ENCODE data around the gene PRSS16.
"Not testable (repeated sequence)": the region's sequence is repeated elsewhere in the genome, so short reads cannot be mapped to it uniquely, and the experiment has no call there.

The PRSS16 gene

GRCh38 chr6:27247133-27247836, at the start of gene PRSS16:
Gene PRSS16 (plus strand): TSS chr6:27247701. CDS start chr6:27247738, 37 bp downstream.
- no peak for DNase-seq

- DNase-seq: no peak
Observed at GRCh38 chr6:27205375-27206278, 41.9 kb upstream of the PRSS16 start.

GRCh38 chr6:27206806-27207205, 40.7 kb upstream of the PRSS16 start:
- no peak for DNase-seq

- DNase-seq: no peak
Observed at GRCh38 chr6:27208042-27208441, 39.5 kb upstream of the PRSS16 start.

GRCh38 chr6:27209196-27209595, 38.3 kb upstream of the PRSS16 start:
- DNase-seq: no peak

- DNase-seq: no peak
Observed at GRCh38 chr6:27209659-27210269, 37.7 kb upstream of the PRSS16 start.

- DNase-seq: not testable (repeated sequence)
Observed at GRCh38 chr6:27213091-27213517, 34.4 kb upstream of the PRSS16 start.

GRCh38 chr6:27213544-27214125, 33.9 kb upstream of the PRSS16 start:
- no peak for DNase-seq

- DNase-seq: no peak
Observed at GRCh38 chr6:27214126-27214601, 33.3 kb upstream of the PRSS16 start.

- DNase-seq: no peak
Observed at GRCh38 chr6:27216874-27217273, 30.6 kb upstream of the PRSS16 start.

- not testable (repeated sequence) for DNase-seq
Observed at GRCh38 chr6:27222971-27223370, 24.5 kb upstream of the PRSS16 start.

GRCh38 chr6:27224729-27225128, 22.8 kb upstream of the PRSS16 start:
- no peak for DNase-seq

GRCh38 chr6:27228963-27229477, 18.5 kb upstream of the PRSS16 start:
- DNase-seq: no peak

GRCh38 chr6:27230758-27231111, 16.8 kb upstream of the PRSS16 start:
- DNase-seq: no peak

- DNase-seq: no peak
Observed at GRCh38 chr6:27234576-27234975, 12.9 kb upstream of the PRSS16 start.

- DNase-seq: no peak
Observed at GRCh38 chr6:27237089-27237803, 10.3 kb upstream of the PRSS16 start.

- DNase-seq: no peak
Observed at GRCh38 chr6:27238010-27238983, 9.2 kb upstream of the PRSS16 start.

- no peak for DNase-seq
Observed at GRCh38 chr6:27239258-27239657, 8.2 kb upstream of the PRSS16 start.

- peak in 1 of 3 experiments; percentile 5 for DNase-seq
Observed at GRCh38 chr6:27241443-27241842, 6.1 kb upstream of the PRSS16 start.

GRCh38 chr6:27242589-27243265, 4.8 kb upstream of the PRSS16 start:
- DNase-seq: no peak

Data from NCI-H1417 (cell line).